Measurements from ENCODE around the gene PCBP4.

Gene PCBP4

GRCh38 chr3:52006017-52006819 is 39.0 kb upstream of the PCBP4 start:
- Histone ChIP-seq H3K4me1 (ENCODE audit: low read depth, poor library complexity, severe bottlenecking) (no peaks in the 10 kb centered on the region), H3K4me3 (IDR thresholded peaks at IDR 0.05; ENCODE audit: insufficient read depth, low read depth, low read length) (no peak overlapping the region), H3K4me2 (no peak overlapping the region), H3K79me2 (ENCODE audit: insufficient read depth, low read depth) (no peaks in the 10 kb centered on the region), H3K27me3 (ENCODE audit: insufficient read depth, low read depth) (no peaks in the 10 kb centered on the region), H4K20me1 (ENCODE audit: insufficient read depth) (no peaks in the 10 kb centered on the region), H3K27ac (no peak overlapping the region), H2AFZ (ENCODE audit: low read depth) (no peak overlapping the region), H3K36me3 (ENCODE audit: insufficient read depth) (no peaks in the 10 kb centered on the region), H3K9ac (no peak overlapping the region)
- no peak for TF ChIP-seq CTCF (conservative IDR thresholded peaks at IDR 0.05; ENCODE audit: low read depth, low read length)

GRCh38 chr3:52005571-52005986 is 38.3 kb upstream of the PCBP4 start:
- no peaks in the 10 kb centered on the region for H4K20me1 ChIP-seq (ENCODE audit: insufficient read depth)
- no peak for TF ChIP-seq CTCF (conservative IDR thresholded peaks at IDR 0.05; ENCODE audit: low read depth, low read length)
- no peaks in the 10 kb centered on the region for H3K79me2 ChIP-seq (ENCODE audit: insufficient read depth, low read depth)
- no peaks in the 10 kb centered on the region for H3K27me3 ChIP-seq (ENCODE audit: insufficient read depth, low read depth)
- no peaks in the 10 kb centered on the region for H3K36me3 ChIP-seq (ENCODE audit: insufficient read depth)
- H3K27ac ChIP-seq = no peak overlapping the region
- H3K4me2 ChIP-seq = no peak overlapping the region
- H2AFZ ChIP-seq (ENCODE audit: low read depth) = no peak overlapping the region
- no peak overlapping the region for H3K4me3 ChIP-seq (IDR thresholded peaks at IDR 0.05; ENCODE audit: insufficient read depth, low read depth, low read length)
- no peak overlapping the region for H3K9ac ChIP-seq
- no peaks in the 10 kb centered on the region for H3K4me1 ChIP-seq (ENCODE audit: low read depth, poor library complexity, severe bottlenecking)

- H3K9ac ChIP-seq = no peak overlapping the region
- no peaks in the 10 kb centered on the region for H3K79me2 ChIP-seq (ENCODE audit: insufficient read depth, low read depth)
- H3K4me3 ChIP-seq (IDR thresholded peaks at IDR 0.05; ENCODE audit: insufficient read depth, low read depth, low read length) = no peak overlapping the region
- no peak overlapping the region for H3K27ac ChIP-seq
- H4K20me1 ChIP-seq (ENCODE audit: insufficient read depth) = no peaks in the 10 kb centered on the region
- H3K4me1 ChIP-seq (ENCODE audit: low read depth, poor library complexity, severe bottlenecking) = no peaks in the 10 kb centered on the region
- TF ChIP-seq CTCF (conservative IDR thresholded peaks at IDR 0.05; ENCODE audit: low read depth, low read length) = no peak
- H2AFZ ChIP-seq (ENCODE audit: low read depth) = no peak overlapping the region
- no peaks in the 10 kb centered on the region for H3K36me3 ChIP-seq (ENCODE audit: insufficient read depth)
- no peaks in the 10 kb centered on the region for H3K27me3 ChIP-seq (ENCODE audit: insufficient read depth, low read depth)
- no peak overlapping the region for H3K4me2 ChIP-seq
Observed at GRCh38 chr3:52004906-52005395, 37.7 kb upstream of the PCBP4 start.

- Histone ChIP-seq H3K27me3 (ENCODE audit: insufficient read depth, low read depth) (no peaks in the 10 kb centered on the region), H3K36me3 (ENCODE audit: insufficient read depth) (no peaks in the 10 kb centered on the region), H3K27ac (no peak overlapping the region), H3K79me2 (ENCODE audit: insufficient read depth, low read depth) (no peaks in the 10 kb centered on the region), H3K9ac (no peak overlapping the region), H3K4me1 (ENCODE audit: low read depth, poor library complexity, severe bottlenecking) (no peaks in the 10 kb centered on the region), H3K4me3 (IDR thresholded peaks at IDR 0.05; ENCODE audit: insufficient read depth, low read depth, low read length) (no peak overlapping the region), H2AFZ (ENCODE audit: low read depth) (no peak overlapping the region), H3K4me2 (no peak overlapping the region), H4K20me1 (ENCODE audit: insufficient read depth) (no peaks in the 10 kb centered on the region)
- TF ChIP-seq CTCF (conservative IDR thresholded peaks at IDR 0.05; ENCODE audit: low read depth, low read length) = no peak
Observed at GRCh38 chr3:52004163-52004787, 37.0 kb upstream of the PCBP4 start.
